Thymus (tissue), 11 donors: Measurements from ENCODE around the gene FAM53B. TPM values are rescaled to one million over a fixed set of nuclear protein-coding genes. Genes with fewer than 3 reads are reported as not detected.

Experiments used
- DNase-seq, 9 donors: peaks; one replicate each; pipeline ENCODE4 v3.0.0-alpha.2; 2013; ENCODE audit warnings: low spot score in 9 of 9, low read depth in 6 of 9, missing footprints in 1 of 9
- H3K27ac ChIP-seq, 2 donors: one replicate each; pipeline ENCODE4 v1.5.1; 2013; ENCODE audit warnings: control low read depth in 1 of 2, low read depth in 1 of 2, low read length in 1 of 2, mild to moderate bottlenecking in 1 of 2, moderate library complexity in 1 of 2
- H3K27me3 ChIP-seq, 2 donors: one replicate each; pipeline ENCODE4 v1.5.1; 2013; ENCODE audit warnings: low read length in 1 of 2; ENCODE audit not compliant: control insufficient read depth in 2 of 2, insufficient read depth in 1 of 2
- H3K36me3 ChIP-seq, 2 donors: one replicate each; pipeline ENCODE4 v1.5.1; 2013; ENCODE audit warnings: low read length in 1 of 2, mild to moderate bottlenecking in 1 of 2, moderate library complexity in 1 of 2; ENCODE audit not compliant: control insufficient read depth in 2 of 2, insufficient read depth in 2 of 2
- H3K4me1 ChIP-seq, 2 donors: one replicate each; pipeline ENCODE4 v1.5.1; 2013; ENCODE audit warnings: low read length in 2 of 2; ENCODE audit not compliant: control insufficient read depth in 2 of 2, insufficient read depth in 2 of 2
- H3K4me3 ChIP-seq, 2 donors: one replicate each; pipeline ENCODE4 v1.5.1; 2013; ENCODE audit warnings: low read length in 2 of 2, control low read depth in 1 of 2, mild to moderate bottlenecking in 1 of 2
- H3K9me3 ChIP-seq, 2 donors: one replicate each; pipeline ENCODE4 v1.5.1; 2013; ENCODE audit warnings: low read length in 1 of 2, mild to moderate bottlenecking in 1 of 2; ENCODE audit not compliant: control insufficient read depth in 2 of 2, insufficient read depth in 1 of 2
- WGBS: extraction: QIAGEN DNeasy Blood & Tissue Kit; methylation state at CpG from one replicate; pipeline ENCODE4 v1.1.7; 2013; 5-methylcytosine and 5-hydroxymethylcytosine counted together
- polyA plus RNA-seq: library from polyadenylated mRNA; stranded (reverse); fragments of 200-250 nt; gene quantifications from one replicate; pipeline ENCODE4 v1.2.3, GENCODE V29; 2013
- total RNA-seq: library from RNA; stranded (reverse); fragments of 120-200 nt; gene quantifications from one replicate; pipeline ENCODE4 v1.2.4, GENCODE V29; 2013
- donor health status: healthy.

FAM53B gene
- total and polyA plus RNA-seq, 2 donors, result 46.2 to 57.6 TPM

- H3K27me3 ChIP-seq, result no peaks in the 10 kb centered on the region
- no peak overlapping the region for H3K4me3 ChIP-seq
- H3K36me3 ChIP-seq, result peaks cover 0 to 3% of the 10 kb centered on the region in 2 donors
- H3K27ac ChIP-seq, result peak overlapping the region in 1 of 2 donors; percentile 2
- WGBS, result 71% methylated on average over 22 of the region's 22 CpGs
- DNase-seq, result peak in 2 of 9 donors; percentile 61 to 74
- no peaks in the 10 kb centered on the region for H3K9me3 ChIP-seq
- H3K4me1 ChIP-seq, result peaks cover 63 to 91% of the 10 kb centered on the region in 2 donors
These were observed 139.8 kb downstream of the FAM53B start for GRCh38 chr10:124604214-124605000.

GRCh38 chr10:124603376-124604213, 140.6 kb downstream of the FAM53B start:
- Histone ChIP-seq H3K27ac (no peak overlapping the region), H3K36me3 (peaks cover 0 to 3% of the 10 kb centered on the region in 2 donors), H3K4me1 (peaks cover 69 to 91% of the 10 kb centered on the region in 2 donors), H3K4me3 (no peak overlapping the region), H3K9me3 (no peaks in the 10 kb centered on the region), H3K27me3 (no peaks in the 10 kb centered on the region)
- WGBS, result 92% methylated on average over 18 of the region's 18 CpGs
- DNase-seq, result no peak

- Histone ChIP-seq H3K36me3 (peaks cover 0 to 2% of the 10 kb centered on the region in 2 donors), H3K27ac (no peak overlapping the region), H3K4me1 (peaks cover 72 to 97% of the 10 kb centered on the region in 2 donors), H3K27me3 (no peaks in the 10 kb centered on the region), H3K4me3 (no peak overlapping the region), H3K9me3 (peaks cover 0 to 3% of the 10 kb centered on the region in 2 donors)
- WGBS, result 86% methylated on average over 12 of the region's 12 CpGs
- DNase-seq, result no peak
These were observed 141.4 kb downstream of the FAM53B start for GRCh38 chr10:124602646-124603365.

- H3K36me3 ChIP-seq, result no peaks in the 10 kb centered on the region
- no peak overlapping the region for H3K4me3 ChIP-seq
- no peak for DNase-seq
- H3K27ac ChIP-seq, result no peak overlapping the region
- peaks cover 0 to 4% of the 10 kb centered on the region in 2 donors for H3K9me3 ChIP-seq
- H3K4me1 ChIP-seq, result peaks cover 76 to 97% of the 10 kb centered on the region in 2 donors
- WGBS, result 90% methylated on average over 12 of the region's 12 CpGs
- H3K27me3 ChIP-seq, result no peaks in the 10 kb centered on the region
These were observed 142.0 kb downstream of the FAM53B start for GRCh38 chr10:124602121-124602561.

- Histone ChIP-seq H3K9me3 (peaks cover 0 to 4% of the 10 kb centered on the region in 2 donors), H3K4me1 (peaks cover 76 to 97% of the 10 kb centered on the region in 2 donors), H3K27me3 (no peaks in the 10 kb centered on the region), H3K4me3 (no peak overlapping the region), H3K36me3 (no peaks in the 10 kb centered on the region), H3K27ac (no peak overlapping the region)
- no peak for DNase-seq
- 93% methylated on average over 29 of the region's 29 CpGs for WGBS
These were observed 142.6 kb downstream of the FAM53B start for GRCh38 chr10:124601431-124602120.

- Histone ChIP-seq H3K36me3 (no peaks in the 10 kb centered on the region), H3K27me3 (no peaks in the 10 kb centered on the region), H3K4me1 (peaks cover 73 to 97% of the 10 kb centered on the region in 2 donors), H3K9me3 (peaks cover 0 to 4% of the 10 kb centered on the region in 2 donors), H3K4me3 (no peak overlapping the region), H3K27ac (no peak overlapping the region)
- 88% methylated on average over 12 of the region's 12 CpGs for WGBS
- no peak for DNase-seq
These were observed 143.2 kb downstream of the FAM53B start for GRCh38 chr10:124601016-124601415.

GRCh38 chr10:124600051-124600880, 143.9 kb downstream of the FAM53B start:
- WGBS, result 75% methylated on average over 18 of the region's 18 CpGs
- DNase-seq, result peak in 1 of 9 donors; percentile 64
- H3K27me3 ChIP-seq, result no peaks in the 10 kb centered on the region

More at GRCh38 chr10:124600051-124600880, 143.9 kb downstream of the FAM53B start:
- peak overlapping the region in 1 of 2 donors; percentile 23 for H3K27ac ChIP-seq
- H3K4me3 ChIP-seq, result no peak overlapping the region
- peaks cover 66 to 97% of the 10 kb centered on the region in 2 donors for H3K4me1 ChIP-seq
- H3K36me3 ChIP-seq, result no peaks in the 10 kb centered on the region
- H3K9me3 ChIP-seq, result peaks cover 0 to 6% of the 10 kb centered on the region in 2 donors
